OCI-LY1 (cell line): Measurements from ENCODE around the gene LARP6.
"Not testable (repeated sequence)": the region's sequence is repeated elsewhere in the genome, so short reads cannot be mapped to it uniquely, and the experiment has no call there.

Experiments used
- H2AFZ ChIP-seq: fragments of 200-600 bp; sonication (generic), shearing (Covaris generic); 2 replicates; pipeline ENCODE4 v1.6.0; 2014; ENCODE audit warnings: antibody characterized with exemption, mild to moderate bottlenecking, low read length
- H3F3A ChIP-seq: fragments of 200-600 bp; sonication (generic), shearing (Covaris generic); 2 replicates; pipeline ENCODE4 v1.6.0; 2014; ENCODE audit warnings: mild to moderate bottlenecking, antibody characterized with exemption, low read length, moderate library complexity; ENCODE audit not compliant: insufficient read depth
- H3K27ac ChIP-seq: fragments of 200-600 bp; sonication (generic); 2 replicates; pipeline ENCODE4 v1.5.1; 2014; ENCODE audit warnings: low read length, mixed run types, mild to moderate bottlenecking, low read depth; ENCODE audit not compliant: poor library complexity, severe bottlenecking
- H3K27me3 ChIP-seq: fragments of 200-600 bp; sonication (generic); 2 replicates; pipeline ENCODE4 v1.6.0; 2014; ENCODE audit warnings: antibody characterized with exemption, mild to moderate bottlenecking, low read length, moderate library complexity; ENCODE audit not compliant: insufficient read depth
- H3K36me3 ChIP-seq: fragments of 200-600 bp; sonication (generic); 2 replicates; pipeline ENCODE4 v1.6.1; 2014; ENCODE audit warnings: mild to moderate bottlenecking, antibody characterized with exemption, low read length, moderate library complexity, mixed read lengths; ENCODE audit not compliant: insufficient read depth
- H3K4me1 ChIP-seq: fragments of 200-600 bp; sonication (generic); 2 replicates; pipeline ENCODE4 v1.5.1; 2014; ENCODE audit warnings: mild to moderate bottlenecking, low read length, moderate library complexity; ENCODE audit not compliant: insufficient read depth, severe bottlenecking
- H3K4me2 ChIP-seq: fragments of 200-600 bp; sonication (generic), shearing (Covaris generic); 2 replicates; pipeline ENCODE4 v1.6.1; 2014; ENCODE audit warnings: low read length
- H3K4me3 ChIP-seq: fragments of 200-600 bp; sonication (generic); 2 replicates; pipeline ENCODE4 v1.5.1; 2014; ENCODE audit warnings: low read length, low read depth, mild to moderate bottlenecking, mixed read lengths; ENCODE audit not compliant: poor library complexity, severe bottlenecking
- H3K79me2 ChIP-seq: fragments of 200-600 bp; shearing (Covaris generic); 2 replicates; pipeline ENCODE4 v1.6.1; 2016; ENCODE audit warnings: mixed run types, low read length, mixed read lengths; ENCODE audit not compliant: insufficient read depth
- H3K9ac ChIP-seq: fragments of 200-600 bp; sonication (generic), shearing (Covaris generic); 2 replicates; pipeline ENCODE4 v1.6.1; 2014; ENCODE audit warnings: mild to moderate bottlenecking, low read length, mixed read lengths
- H3K9me2 ChIP-seq: fragments of 200-600 bp; sonication (generic), shearing (Covaris generic); 2 replicates; pipeline ENCODE4 v1.6.1; 2014; ENCODE audit warnings: low read depth, mild to moderate bottlenecking, low read length, mixed read lengths
- H3K9me3 ChIP-seq: fragments of 200-600 bp; shearing (Covaris generic); 2 replicates; pipeline ENCODE4 v1.6.1; 2014; ENCODE audit warnings: low read length, mixed read lengths
- H4K20me1 ChIP-seq: fragments of 200-600 bp; sonication (generic), shearing (Covaris generic); 2 replicates; pipeline ENCODE4 v1.6.0; 2016; ENCODE audit warnings: mild to moderate bottlenecking, low read length; ENCODE audit not compliant: insufficient read depth
- EZH2 ChIP-seq: fragments of 200-600 bp; sonication (generic), shearing (Covaris generic); IDR thresholded peaks from 2 replicates; pipeline ENCODE4 v1.8.0; 2017; ENCODE audit warnings: borderline replicate concordance, mixed run types, mild to moderate bottlenecking, antibody characterized with exemption, low read length, moderate library complexity, mixed read lengths
- TF ChIP-seq, protein P1 (sequence below): fragments of 200-600 bp; sonication (generic), shearing (Covaris generic); IDR thresholded peaks from 2 replicates; pipeline ENCODE4 v1.5.1; 2017; ENCODE audit warnings: mild to moderate bottlenecking, antibody characterized with exemption, low read length, moderate library complexity, mixed read lengths

LARP6 gene

DNA sequence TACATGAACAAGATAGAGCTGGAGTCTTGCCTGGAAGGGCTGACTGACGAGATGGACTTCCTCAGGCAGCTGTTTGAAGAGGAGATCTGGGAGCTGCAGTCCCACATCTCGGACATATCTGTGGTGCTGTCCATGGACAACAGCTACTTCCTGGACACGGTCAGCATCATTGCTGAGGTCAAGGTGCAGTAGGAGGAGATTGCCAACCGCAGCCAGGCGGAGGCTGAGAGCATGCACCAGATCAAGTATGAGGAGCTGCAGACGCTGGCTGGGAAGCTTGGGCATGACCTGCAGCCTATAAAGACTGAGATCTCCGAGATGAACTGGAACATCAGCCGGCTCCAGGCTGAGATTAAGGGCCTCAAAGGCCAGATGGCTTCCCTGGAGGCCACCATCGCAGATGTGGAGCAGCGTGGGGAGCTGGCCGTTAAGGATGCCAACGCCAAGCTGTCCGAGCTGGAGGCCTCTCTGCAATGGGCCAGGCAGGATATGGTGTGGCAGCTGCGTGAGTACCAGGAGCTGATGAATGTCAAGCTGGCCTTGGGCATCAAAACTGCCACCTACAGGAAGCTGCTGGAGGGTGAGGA lies 5.5 kb upstream of the LARP6 start:
- Histone ChIP-seq H3K9ac (no peak overlapping the region), H3K4me3 (no peak overlapping the region), H3K27me3 (no peaks in the 10 kb centered on the region), H3K36me3 (no peaks in the 10 kb centered on the region), H3K4me2 (no peak overlapping the region), H4K20me1 (no peaks in the 10 kb centered on the region), H3K9me3 (no peaks in the 10 kb centered on the region), H3K79me2 (no peaks in the 10 kb centered on the region), H3K4me1 (no peaks in the 10 kb centered on the region), H3K9me2 (no peaks in the 10 kb centered on the region), H2AFZ (no peak overlapping the region), H3F3A (no peaks in the 10 kb centered on the region), H3K27ac (no peak overlapping the region)
- TF ChIP-seq EZH2 = no peak
- TF ChIP-seq, protein P1, sequence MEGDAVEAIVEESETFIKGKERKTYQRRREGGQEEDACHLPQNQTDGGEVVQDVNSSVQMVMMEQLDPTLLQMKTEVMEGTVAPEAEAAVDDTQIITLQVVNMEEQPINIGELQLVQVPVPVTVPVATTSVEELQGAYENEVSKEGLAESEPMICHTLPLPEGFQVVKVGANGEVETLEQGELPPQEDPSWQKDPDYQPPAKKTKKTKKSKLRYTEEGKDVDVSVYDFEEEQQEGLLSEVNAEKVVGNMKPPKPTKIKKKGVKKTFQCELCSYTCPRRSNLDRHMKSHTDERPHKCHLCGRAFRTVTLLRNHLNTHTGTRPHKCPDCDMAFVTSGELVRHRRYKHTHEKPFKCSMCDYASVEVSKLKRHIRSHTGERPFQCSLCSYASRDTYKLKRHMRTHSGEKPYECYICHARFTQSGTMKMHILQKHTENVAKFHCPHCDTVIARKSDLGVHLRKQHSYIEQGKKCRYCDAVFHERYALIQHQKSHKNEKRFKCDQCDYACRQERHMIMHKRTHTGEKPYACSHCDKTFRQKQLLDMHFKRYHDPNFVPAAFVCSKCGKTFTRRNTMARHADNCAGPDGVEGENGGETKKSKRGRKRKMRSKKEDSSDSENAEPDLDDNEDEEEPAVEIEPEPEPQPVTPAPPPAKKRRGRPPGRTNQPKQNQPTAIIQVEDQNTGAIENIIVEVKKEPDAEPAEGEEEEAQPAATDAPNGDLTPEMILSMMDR = no peak

DNA sequence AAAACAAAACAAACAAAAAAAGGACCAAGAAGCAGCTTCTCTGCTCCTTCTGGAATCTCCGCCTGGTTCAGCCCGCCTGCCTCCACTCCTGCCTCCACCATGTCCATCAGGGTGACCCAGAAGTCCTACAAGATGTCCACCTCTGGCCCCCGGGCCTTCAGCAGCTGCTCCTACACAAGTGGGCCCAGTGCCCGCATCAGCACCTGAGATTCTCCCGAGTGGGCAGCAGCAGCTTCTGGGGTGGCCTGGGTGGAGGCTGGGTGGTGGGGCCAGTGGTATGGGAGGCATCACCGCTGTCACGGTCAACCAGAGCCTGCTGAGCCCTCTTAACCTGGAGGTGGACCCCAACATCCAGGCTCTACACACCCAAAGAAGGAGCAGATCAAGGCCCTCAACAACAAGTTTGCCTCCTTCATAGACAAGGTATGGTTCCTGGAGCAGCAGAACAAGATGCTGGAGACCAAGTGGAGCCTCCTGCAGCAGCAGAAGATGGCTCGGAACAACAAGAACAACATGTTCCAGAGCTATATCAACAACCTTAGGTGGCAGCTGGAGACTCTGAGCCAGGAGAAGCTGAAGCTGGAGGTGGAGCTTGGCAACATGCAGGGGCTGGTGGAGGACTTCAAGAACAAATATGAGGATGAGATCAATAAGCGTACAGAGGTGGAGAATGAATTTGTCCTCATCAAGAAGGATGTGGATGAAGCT lies 4.8 kb upstream of the LARP6 start:
- not testable (repeated sequence) for H2AFZ ChIP-seq, H4K20me1 ChIP-seq, H3K4me3 ChIP-seq, H3K27ac ChIP-seq, H3K79me2 ChIP-seq, H3F3A ChIP-seq, H3K36me3 ChIP-seq, H3K9me2 ChIP-seq, H3K27me3 ChIP-seq, H3K9me3 ChIP-seq, H3K4me2 ChIP-seq, H3K4me1 ChIP-seq, H3K9ac ChIP-seq

DNA sequence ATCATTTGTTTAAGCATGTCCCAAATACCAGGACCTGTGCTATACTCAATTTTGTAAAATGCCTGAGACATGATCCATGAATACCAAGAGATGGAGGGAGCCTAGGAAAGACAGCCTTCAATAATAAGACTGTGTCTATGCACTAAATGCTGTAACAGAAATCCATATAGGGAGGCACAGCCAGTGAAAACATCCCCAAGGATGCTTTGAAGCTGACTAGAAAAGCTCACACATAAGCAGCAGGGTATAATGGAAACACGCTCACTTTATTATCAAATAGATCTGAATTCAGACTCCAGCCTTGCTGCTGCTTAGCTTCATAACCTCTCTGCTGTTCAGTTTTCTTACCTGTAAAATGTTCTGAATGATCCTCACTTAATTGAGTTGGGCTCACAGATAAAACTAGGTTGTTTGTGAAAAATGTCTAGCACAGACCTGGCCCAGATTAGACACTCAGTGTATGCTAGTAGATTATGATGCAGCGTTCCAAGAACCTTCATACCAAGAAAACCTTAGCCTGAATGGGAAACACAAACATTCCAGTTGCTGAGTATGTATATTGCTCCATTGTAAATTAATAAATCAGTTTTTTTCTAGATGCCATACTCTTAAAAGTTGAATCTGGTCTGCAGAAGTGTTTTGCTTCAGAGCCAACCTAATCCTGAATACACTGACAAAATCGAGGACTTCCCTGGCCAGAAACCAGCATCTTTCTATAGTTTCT lies 3.8 kb upstream of the LARP6 start:
- Histone ChIP-seq H2AFZ (no peak overlapping the region), H3K79me2 (no peaks in the 10 kb centered on the region), H3K9ac (no peak overlapping the region), H3F3A (no peaks in the 10 kb centered on the region), H3K27me3 (no peaks in the 10 kb centered on the region), H3K27ac (no peak overlapping the region), H3K4me2 (no peak overlapping the region), H3K4me3 (no peak overlapping the region), H3K9me2 (no peaks in the 10 kb centered on the region), H3K36me3 (no peaks in the 10 kb centered on the region), H3K4me1 (no peaks in the 10 kb centered on the region), H3K9me3 (no peaks in the 10 kb centered on the region), H4K20me1 (no peaks in the 10 kb centered on the region)
- no peak for TF ChIP-seq EZH2
- TF ChIP-seq, protein P1 = no peak
